HepG2 (cell line): ENCODE data around the gene SNUPN. TPM values are rescaled to one million over a fixed set of nuclear protein-coding genes. Genes with fewer than 3 reads are reported as not detected.

Source experiments
- AGO1 ChIP-seq: fragments of 200-400 bp; formaldehyde crosslinking; IDR thresholded peaks from 2 replicates; pipeline ENCODE4 v1.6.1; 2017; ENCODE audit warnings: mild to moderate bottlenecking, low read depth, low read length, moderate library complexity; ENCODE audit not compliant: poor library complexity, severe bottlenecking
- BRCA1 ChIP-seq: sonication (generic); formaldehyde crosslinking; IDR thresholded peaks from 2 replicates; pipeline ENCODE4 v1.4.0; 2020; ENCODE audit warnings: missing genetic modification reagents
- ETV6 ChIP-seq: sonication (generic); formaldehyde crosslinking; conservative IDR thresholded peaks from 2 replicates; pipeline ENCODE4 v1.4.0; 2020; ENCODE audit warnings: missing genetic modification reagents
- FOXM1 ChIP-seq: sonication (generic); formaldehyde crosslinking; IDR thresholded peaks from 2 replicates; pipeline ENCODE4 v1.5.0; 2020; ENCODE audit warnings: missing genetic modification reagents
- HHEX ChIP-seq: IDR thresholded peaks from 2 replicates; pipeline ENCODE4 v1.6.1; 2016; ENCODE audit warnings: control low read depth
- HOXA3 ChIP-seq: sonication (generic); formaldehyde crosslinking; IDR thresholded peaks from 2 replicates; pipeline ENCODE4 v1.5.0; 2020; ENCODE audit warnings: missing genetic modification reagents
- KDM5B ChIP-seq: sonication (generic); formaldehyde crosslinking; IDR thresholded peaks from 2 replicates; pipeline ENCODE4 v1.4.0; 2020; ENCODE audit warnings: missing genetic modification reagents, mild to moderate bottlenecking, borderline replicate concordance
- MTF1 ChIP-seq: sonication (generic); formaldehyde crosslinking; IDR thresholded peaks from 2 replicates; pipeline ENCODE4 v1.5.0; 2020; ENCODE audit warnings: missing genetic modification reagents
- NR2C2 ChIP-seq: sonication (generic); formaldehyde crosslinking; IDR thresholded peaks from 2 replicates; pipeline ENCODE4 v1.4.0; 2020; ENCODE audit warnings: missing genetic modification reagents, mild to moderate bottlenecking, moderate library complexity, borderline replicate concordance
- ZFP36L1 ChIP-seq: sonication (generic); formaldehyde crosslinking; IDR thresholded peaks from 2 replicates; pipeline ENCODE4 v1.8.0; 2022; ENCODE audit warnings: mild to moderate bottlenecking, missing genetic modification reagents, moderate library complexity
- ZNF143 ChIP-seq: sonication (generic); formaldehyde crosslinking; IDR thresholded peaks from 2 replicates; pipeline ENCODE4 v1.4.0; 2020; ENCODE audit warnings: missing genetic modification reagents
- ZNF24 ChIP-seq: fragments of 450-650 bp; IDR thresholded peaks from 2 replicates; pipeline ENCODE4 v1.6.1; 2017; ENCODE audit warnings: antibody characterized with exemption, mild to moderate bottlenecking
- ZNF263 ChIP-seq: sonication (generic); formaldehyde crosslinking; IDR thresholded peaks from 2 replicates; pipeline ENCODE4 v1.4.0; 2020; ENCODE audit warnings: missing genetic modification reagents
- ZNF552 ChIP-seq: sonication (generic); formaldehyde crosslinking; IDR thresholded peaks from 2 replicates; pipeline ENCODE4 v1.9.0; 2022; ENCODE audit warnings: missing genetic modification reagents, mild to moderate bottlenecking, borderline replicate concordance
- ZNF737 ChIP-seq: sonication (generic); formaldehyde crosslinking; IDR thresholded peaks from 2 replicates; pipeline ENCODE4 v1.5.0; 2020; ENCODE audit warnings: missing genetic modification reagents, mild to moderate bottlenecking, borderline replicate concordance
- ZNF777 ChIP-seq: sonication (generic); formaldehyde crosslinking; IDR thresholded peaks from 2 replicates; pipeline ENCODE4 v1.4.0; 2020; ENCODE audit warnings: missing genetic modification reagents
- ZNF780A ChIP-seq: sonication (generic); formaldehyde crosslinking; IDR thresholded peaks from 2 replicates; pipeline ENCODE4 v1.8.0; 2022; ENCODE audit warnings: mild to moderate bottlenecking, missing genetic modification reagents, moderate library complexity
- ZNF83 ChIP-seq: sonication (generic); formaldehyde crosslinking; IDR thresholded peaks from 2 replicates; pipeline ENCODE4 v1.4.0; 2020; ENCODE audit warnings: missing genetic modification reagents, mild to moderate bottlenecking, borderline replicate concordance
- polyA plus RNA-seq, 8 experiments: library from polyadenylated mRNA; depleted of rRNA in 3 of 8; stranded (reverse) in 7 of 8; unstranded in 1 of 8; fragments of >200 nt; fragmentation: Illumina TruSeq in 4 of 8; extraction: Trizol in 4 of 8; gene quantifications; 2 replicates each; pipeline versions ENCODE4 v1.2.1 to v1.2.3, GENCODE V29; 2011 to 2016; ENCODE audit warnings: low read depth in 4 of 8, missing spikeins in 1 of 8, mixed read lengths in 1 of 8; ENCODE audit not compliant: insufficient read depth in 1 of 8
- total RNA-seq, 5 experiments: library from RNA; depleted of rRNA; stranded (reverse); fragments of >200 nt; fragmentation: Illumina TruSeq; extraction: Trizol; gene quantifications; 2 replicates each; pipeline ENCODE4 v1.2.3, GENCODE V29; 2016; ENCODE audit warnings: low read depth in 1 of 5
- TF ChIP-seq, protein P1 (sequence below): sonication (generic); formaldehyde crosslinking; IDR thresholded peaks from 2 replicates; pipeline ENCODE4 v1.4.0; 2020; ENCODE audit warnings: mild to moderate bottlenecking, low read depth, missing genetic modification reagents
- TF ChIP-seq, protein P2 (sequence below): sonication (generic); formaldehyde crosslinking; IDR thresholded peaks from 2 replicates; pipeline ENCODE4 v1.8.1; 2023; ENCODE audit warnings: missing genetic modification reagents, mild to moderate bottlenecking, borderline replicate concordance
- TF ChIP-seq, protein P3 (sequence below): sonication (generic); formaldehyde crosslinking; IDR thresholded peaks from 2 replicates; pipeline ENCODE4 v1.4.0; 2020; ENCODE audit warnings: missing genetic modification reagents
- TF ChIP-seq, protein P4 (sequence below): sonication (generic); formaldehyde crosslinking; IDR thresholded peaks from 2 replicates; pipeline ENCODE4 v1.5.0; 2020; ENCODE audit warnings: mild to moderate bottlenecking, missing genetic modification reagents
- TF ChIP-seq, protein P5 (sequence below): sonication (generic); formaldehyde crosslinking; conservative IDR thresholded peaks from 2 replicates; pipeline ENCODE4 v1.8.0; 2022; ENCODE audit warnings: missing genetic modification reagents

The SNUPN gene
- total and polyA plus RNA-seq, 2 of the 13 experiments (the other 11 are each of a cell fraction or from before 2014, with no cell fraction given), result 9.0 to 16.4 TPM

DNA sequence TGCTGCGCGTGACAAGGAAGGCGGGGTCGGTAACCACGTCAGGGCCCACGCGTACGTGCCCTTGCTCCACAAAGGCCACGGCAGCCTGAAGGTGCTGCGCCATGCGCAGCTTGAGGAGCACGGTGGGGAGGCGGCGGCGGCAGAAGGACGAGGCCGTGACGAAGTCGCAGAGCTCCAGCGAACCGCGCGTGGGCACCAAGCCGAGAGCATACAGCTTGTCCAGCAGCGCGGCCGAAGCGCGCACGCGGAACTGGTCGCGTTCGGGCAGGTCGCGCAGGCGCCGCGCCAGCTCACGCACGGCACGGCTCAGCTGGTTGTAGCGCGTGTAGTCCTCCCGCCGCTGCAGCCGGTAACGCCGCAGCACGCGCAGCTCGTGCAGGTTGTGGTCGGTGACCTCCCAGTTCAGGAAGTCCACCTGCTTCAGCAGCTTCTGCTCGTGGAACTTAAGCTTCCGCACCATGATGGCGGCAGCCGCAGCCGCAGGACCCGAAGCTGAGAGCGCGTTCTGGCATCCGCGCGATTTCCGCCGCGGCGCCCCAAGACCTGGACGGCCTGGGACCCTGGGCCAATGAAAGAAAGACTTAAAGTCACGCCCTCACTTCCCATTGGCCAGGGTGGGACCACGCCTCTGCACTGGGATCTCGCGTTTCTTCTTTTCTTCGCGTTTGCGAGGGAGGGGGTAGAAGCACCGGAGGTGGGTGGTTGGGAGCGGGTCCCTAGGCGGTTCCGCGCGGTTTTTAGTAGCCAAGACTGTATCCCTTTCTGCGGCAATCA, 14.4 kb upstream of the SNUPN start, which contains the start of gene IMP3 (continued):
- TF ChIP-seq AGO1 (peak; percentile 73), ZNF777 (CRISPR knock-in tag) (peak; percentile 47), ZNF737 (CRISPR knock-in tag) (no peak), ZNF24 (no peak), HHEX (CRISPR knock-in tag) (no peak), ZNF83 (no peak; the same call in 1 of the 2 replicates), ZNF552 (CRISPR knock-in tag) (0 out of 2 replicates have a peak, but pooled peaks have one; percentile 84), MTF1 (CRISPR knock-in tag) (0 out of 2 replicates have a peak, but pooled peaks have one; percentile 20), NR2C2 (CRISPR knock-in tag) (peak; percentile 83), ZFP36L1 (no peak), HOXA3 (CRISPR knock-in tag) (peak; percentile 93), BRCA1 (CRISPR knock-in tag) (peak; percentile 95), ETV6 (CRISPR knock-in tag) (peak; percentile 26; the same call in 1 of the 2 replicates), KDM5B (peak; percentile 87; the same call in 1 of the 2 replicates), ZNF263 (peak; percentile 86), FOXM1 (CRISPR knock-in tag) (no peak), ZNF780A (CRISPR knock-in tag) (peak; percentile 56; the same call in 1 of the 2 replicates), ZNF143 (CRISPR knock-in tag) (peak; percentile 59)
- TF ChIP-seq, protein P1, sequence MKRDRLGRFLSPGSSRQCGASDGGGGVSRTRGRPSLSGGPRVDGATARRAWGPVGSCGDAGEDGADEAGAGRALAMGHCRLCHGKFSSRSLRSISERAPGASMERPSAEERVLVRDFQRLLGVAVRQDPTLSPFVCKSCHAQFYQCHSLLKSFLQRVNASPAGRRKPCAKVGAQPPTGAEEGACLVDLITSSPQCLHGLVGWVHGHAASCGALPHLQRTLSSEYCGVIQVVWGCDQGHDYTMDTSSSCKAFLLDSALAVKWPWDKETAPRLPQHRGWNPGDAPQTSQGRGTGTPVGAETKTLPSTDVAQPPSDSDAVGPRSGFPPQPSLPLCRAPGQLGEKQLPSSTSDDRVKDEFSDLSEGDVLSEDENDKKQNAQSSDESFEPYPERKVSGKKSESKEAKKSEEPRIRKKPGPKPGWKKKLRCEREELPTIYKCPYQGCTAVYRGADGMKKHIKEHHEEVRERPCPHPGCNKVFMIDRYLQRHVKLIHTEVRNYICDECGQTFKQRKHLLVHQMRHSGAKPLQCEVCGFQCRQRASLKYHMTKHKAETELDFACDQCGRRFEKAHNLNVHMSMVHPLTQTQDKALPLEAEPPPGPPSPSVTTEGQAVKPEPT (CRISPR knock-in tag), result peak; percentile 46; the same call in 1 of the 2 replicates
- TF ChIP-seq, protein P2, sequence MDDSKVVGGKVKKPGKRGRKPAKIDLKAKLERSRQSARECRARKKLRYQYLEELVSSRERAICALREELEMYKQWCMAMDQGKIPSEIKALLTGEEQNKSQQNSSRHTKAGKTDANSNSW (CRISPR knock-in tag), result peak; percentile 90; the same call in 1 of the 2 replicates
- TF ChIP-seq, protein P3, sequence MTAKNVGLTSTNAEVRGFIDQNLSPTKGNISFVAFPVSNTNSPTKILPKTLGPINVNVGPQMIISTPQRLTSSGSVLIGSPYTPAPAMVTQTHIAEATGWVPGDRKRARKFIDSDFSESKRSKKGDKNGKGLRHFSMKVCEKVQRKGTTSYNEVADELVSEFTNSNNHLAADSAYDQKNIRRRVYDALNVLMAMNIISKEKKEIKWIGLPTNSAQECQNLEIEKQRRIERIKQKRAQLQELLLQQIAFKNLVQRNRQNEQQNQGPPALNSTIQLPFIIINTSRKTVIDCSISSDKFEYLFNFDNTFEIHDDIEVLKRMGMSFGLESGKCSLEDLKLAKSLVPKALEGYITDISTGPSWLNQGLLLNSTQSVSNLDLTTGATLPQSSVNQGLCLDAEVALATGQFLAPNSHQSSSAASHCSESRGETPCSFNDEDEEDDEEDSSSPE, result peak; percentile 11; the same call in 1 of the 2 replicates
- TF ChIP-seq, protein P4, sequence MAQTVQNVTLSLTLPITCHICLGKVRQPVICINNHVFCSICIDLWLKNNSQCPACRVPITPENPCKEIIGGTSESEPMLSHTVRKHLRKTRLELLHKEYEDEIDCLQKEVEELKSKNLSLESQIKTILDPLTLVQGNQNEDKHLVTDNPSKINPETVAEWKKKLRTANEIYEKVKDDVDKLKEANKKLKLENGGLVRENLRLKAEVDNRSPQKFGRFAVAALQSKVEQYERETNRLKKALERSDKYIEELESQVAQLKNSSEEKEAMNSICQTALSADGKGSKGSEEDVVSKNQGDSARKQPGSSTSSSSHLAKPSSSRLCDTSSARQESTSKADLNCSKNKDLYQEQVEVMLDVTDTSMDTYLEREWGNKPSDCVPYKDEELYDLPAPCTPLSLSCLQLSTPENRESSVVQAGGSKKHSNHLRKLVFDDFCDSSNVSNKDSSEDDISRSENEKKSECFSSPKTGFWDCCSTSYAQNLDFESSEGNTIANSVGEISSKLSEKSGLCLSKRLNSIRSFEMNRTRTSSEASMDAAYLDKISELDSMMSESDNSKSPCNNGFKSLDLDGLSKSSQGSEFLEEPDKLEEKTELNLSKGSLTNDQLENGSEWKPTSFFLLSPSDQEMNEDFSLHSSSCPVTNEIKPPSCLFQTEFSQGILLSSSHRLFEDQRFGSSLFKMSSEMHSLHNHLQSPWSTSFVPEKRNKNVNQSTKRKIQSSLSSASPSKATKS, result no peak
- TF ChIP-seq, protein P5, sequence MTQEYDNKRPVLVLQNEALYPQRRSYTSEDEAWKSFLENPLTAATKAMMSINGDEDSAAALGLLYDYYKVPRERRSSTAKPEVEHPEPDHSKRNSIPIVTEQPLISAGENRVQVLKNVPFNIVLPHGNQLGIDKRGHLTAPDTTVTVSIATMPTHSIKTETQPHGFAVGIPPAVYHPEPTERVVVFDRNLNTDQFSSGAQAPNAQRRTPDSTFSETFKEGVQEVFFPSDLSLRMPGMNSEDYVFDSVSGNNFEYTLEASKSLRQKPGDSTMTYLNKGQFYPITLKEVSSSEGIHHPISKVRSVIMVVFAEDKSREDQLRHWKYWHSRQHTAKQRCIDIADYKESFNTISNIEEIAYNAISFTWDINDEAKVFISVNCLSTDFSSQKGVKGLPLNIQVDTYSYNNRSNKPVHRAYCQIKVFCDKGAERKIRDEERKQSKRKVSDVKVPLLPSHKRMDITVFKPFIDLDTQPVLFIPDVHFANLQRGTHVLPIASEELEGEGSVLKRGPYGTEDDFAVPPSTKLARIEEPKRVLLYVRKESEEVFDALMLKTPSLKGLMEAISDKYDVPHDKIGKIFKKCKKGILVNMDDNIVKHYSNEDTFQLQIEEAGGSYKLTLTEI (CRISPR knock-in tag), result no peak
